K562 treated with DMSO at 1 percent for 12 hours (cell line): Measurements from ENCODE around the gene CLASP1. TPM values are rescaled to one million over a fixed set of nuclear protein-coding genes. Genes with fewer than 3 reads are reported as not detected.

ENCODE experiments used
- total RNA-seq: library from RNA; unstranded; fragments of 300-600 nt; gene quantifications from 2 replicates; pipeline ENCODE4 v1.2.3, GENCODE V29; 2022; ENCODE audit not compliant: insufficient read depth

CLASP1 gene
- 6.0 and 29.7 TPM in 2 replicates for total RNA-seq

GRCh38 chr2:121649149-121649595 is at the start of gene CLASP1:
Gene CLASP1 (minus strand): TSS chr2:121649462. CDS start chr2:121605895, 43,567 bp downstream.

Other genes with a start within 250 kb of the CLASP1 start
- not detected in 2 replicates for gene RNU4ATAC, start 118.6 kb downstream of the CLASP1 start, total RNA-seq
- gene NIFK, start 87.4 kb upstream of the CLASP1 start, total RNA-seq: 16.9 and 27.1 TPM in 2 replicates
- gene TSN, start 106.2 kb upstream of the CLASP1 start, total RNA-seq: 19.7 and 37.4 TPM in 2 replicates